Measurements from ENCODE around the gene ABHD17C.

- TF ChIP-seq POLR2A (IDR thresholded peaks at IDR 0.05) = no peak
- no peak for TF ChIP-seq CTCF (IDR thresholded peaks at IDR 0.05)
Measured at GRCh38 chr15:80764535-80764934, 69.4 kb downstream of the ABHD17C start.
